IPS-18c (cell line): ENCODE results near the gene ZCCHC3.

Experiments
- H3K4me3 ChIP-seq: 2 replicates; pipeline ENCODE4 v1.7.0; 2013; ENCODE audit warnings: low read depth, mild to moderate bottlenecking, low read length, moderate library complexity; ENCODE audit not compliant: insufficient read depth
- H3K9me3 ChIP-seq: one replicate; pipeline ENCODE4 v1.6.1; 2013; ENCODE audit warnings: mild to moderate bottlenecking, low read length, moderate library complexity; ENCODE audit not compliant: control insufficient read depth, insufficient read depth

Gene ZCCHC3

DNA sequence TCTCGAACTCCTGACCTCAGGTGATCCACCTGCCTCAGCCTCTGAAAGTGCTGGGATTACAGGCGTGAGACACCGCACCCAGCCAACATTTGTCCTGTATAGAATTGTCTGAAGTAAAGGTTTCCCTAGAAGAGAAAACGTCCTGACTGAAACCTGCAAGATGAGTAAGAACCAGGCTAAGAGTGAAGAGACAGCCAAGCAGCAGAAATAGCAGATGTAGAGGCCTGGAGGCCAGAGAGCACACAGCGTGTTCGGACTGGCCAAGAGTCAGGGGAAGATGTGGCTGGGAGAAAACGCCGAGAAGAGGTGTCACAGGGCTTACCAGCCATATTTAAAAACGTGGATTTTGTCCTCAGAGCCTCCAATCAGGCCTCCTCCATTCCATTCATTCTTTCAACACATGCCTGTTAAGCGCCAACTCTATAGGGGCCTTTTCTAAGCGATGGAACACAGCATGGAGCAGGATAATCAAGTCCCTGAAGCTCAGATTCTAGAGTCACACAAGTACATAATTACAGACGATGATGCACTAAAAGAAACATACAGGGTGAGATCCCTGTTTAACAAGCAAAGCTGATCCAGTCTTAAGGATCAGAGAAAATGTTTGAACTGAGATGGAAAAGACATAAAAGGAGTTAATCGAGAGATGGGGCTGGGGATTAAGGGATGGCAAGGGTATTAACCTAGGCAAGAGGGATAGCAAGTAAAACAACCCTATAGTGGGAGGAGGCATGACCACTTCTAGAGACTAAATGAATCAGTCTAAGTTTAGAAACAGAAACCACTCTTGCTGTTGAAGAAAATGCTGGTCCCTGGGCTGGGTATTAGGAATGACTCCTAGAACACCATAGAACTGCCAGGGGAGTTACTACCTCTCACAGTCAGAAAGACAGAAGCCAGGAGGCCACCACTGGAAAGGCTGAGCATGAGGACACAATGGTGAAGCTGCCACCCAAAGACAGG is 4.8 kb downstream of the ZCCHC3 start:
- H3K4me3 ChIP-seq = no peak overlapping the region
- H3K9me3 ChIP-seq = peaks cover 2% of the 10 kb centered on the region

DNA sequence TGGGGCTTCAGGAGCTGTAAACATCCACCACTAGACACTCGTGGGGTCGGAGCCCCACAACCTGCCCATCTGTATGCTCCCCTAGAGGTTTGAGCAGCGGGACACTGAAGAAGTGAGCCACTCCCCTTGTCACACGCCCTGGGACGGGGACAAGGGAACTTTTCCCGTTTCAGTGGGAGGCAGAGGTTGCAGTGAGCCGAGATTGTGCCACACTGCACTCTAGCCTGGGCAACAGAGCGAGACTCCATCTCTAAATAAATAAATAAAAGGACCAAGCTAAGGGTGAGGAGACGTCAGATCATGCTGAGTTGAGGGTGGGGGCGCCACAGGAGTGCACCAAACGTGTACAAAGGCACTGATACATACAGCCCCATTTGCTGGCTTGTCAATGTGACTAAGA is 8.4 kb downstream of the ZCCHC3 start:
- H3K4me3 ChIP-seq = no peak overlapping the region
- H3K9me3 ChIP-seq = no peaks in the 10 kb centered on the region

DNA sequence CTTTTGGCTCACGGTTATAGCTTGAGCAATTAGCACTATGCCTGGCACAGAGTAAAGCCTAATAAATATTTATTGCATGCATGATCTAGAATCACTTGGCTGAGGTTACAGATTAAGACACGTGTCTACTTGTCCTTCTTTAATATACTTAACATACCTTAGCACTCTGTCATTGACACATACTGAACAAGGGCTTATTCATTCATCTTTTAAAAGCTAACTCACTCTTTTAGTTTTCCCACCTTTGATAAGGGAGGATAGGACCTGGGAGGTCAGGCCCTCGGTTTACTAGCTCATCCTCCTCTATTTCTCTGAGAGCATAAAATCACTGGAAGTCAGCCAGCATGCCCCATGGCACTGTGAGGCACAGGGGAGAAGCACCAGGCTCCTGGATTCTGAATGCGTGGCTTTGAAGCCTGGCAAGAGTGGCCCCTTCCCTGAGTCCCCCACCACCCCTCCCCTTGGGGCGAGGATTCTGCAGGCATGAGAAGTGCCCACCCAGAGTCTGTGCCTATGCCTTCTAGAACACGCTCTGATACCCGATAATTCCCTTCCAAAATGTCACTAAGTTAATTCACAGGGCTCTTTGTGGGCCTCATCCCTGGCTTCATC is 11.2 kb downstream of the ZCCHC3 start:
- Histone ChIP-seq H3K4me3 (no peak overlapping the region), H3K9me3 (no peaks in the 10 kb centered on the region)

DNA sequence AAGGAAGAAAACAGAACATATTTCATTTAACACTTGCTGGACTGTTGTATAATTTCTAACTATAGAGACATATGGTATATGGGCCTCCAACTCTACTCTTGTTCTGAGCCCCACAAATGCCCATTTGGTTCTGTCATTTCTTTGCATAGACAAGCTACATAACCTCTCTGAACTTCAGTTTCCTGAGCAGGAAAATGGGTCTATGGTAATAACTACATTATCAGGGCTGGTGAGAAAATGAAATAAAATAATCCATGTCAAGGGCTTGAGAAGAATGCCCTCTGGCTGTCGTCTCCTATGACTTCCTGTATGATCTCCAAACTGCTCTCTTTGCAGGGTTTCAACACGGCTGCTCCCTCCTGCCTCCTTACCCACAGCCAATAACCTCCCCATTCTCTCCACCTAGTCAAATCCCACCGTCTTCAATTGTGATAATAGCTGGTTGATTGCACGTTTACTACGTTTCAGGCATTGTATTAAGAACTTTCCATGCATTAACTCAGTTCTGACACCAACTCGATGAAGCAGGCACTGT is 12.0 kb downstream of the ZCCHC3 start:
- H3K9me3 ChIP-seq = no peaks in the 10 kb centered on the region
- H3K4me3 ChIP-seq = peak overlapping the region; percentile 62

DNA sequence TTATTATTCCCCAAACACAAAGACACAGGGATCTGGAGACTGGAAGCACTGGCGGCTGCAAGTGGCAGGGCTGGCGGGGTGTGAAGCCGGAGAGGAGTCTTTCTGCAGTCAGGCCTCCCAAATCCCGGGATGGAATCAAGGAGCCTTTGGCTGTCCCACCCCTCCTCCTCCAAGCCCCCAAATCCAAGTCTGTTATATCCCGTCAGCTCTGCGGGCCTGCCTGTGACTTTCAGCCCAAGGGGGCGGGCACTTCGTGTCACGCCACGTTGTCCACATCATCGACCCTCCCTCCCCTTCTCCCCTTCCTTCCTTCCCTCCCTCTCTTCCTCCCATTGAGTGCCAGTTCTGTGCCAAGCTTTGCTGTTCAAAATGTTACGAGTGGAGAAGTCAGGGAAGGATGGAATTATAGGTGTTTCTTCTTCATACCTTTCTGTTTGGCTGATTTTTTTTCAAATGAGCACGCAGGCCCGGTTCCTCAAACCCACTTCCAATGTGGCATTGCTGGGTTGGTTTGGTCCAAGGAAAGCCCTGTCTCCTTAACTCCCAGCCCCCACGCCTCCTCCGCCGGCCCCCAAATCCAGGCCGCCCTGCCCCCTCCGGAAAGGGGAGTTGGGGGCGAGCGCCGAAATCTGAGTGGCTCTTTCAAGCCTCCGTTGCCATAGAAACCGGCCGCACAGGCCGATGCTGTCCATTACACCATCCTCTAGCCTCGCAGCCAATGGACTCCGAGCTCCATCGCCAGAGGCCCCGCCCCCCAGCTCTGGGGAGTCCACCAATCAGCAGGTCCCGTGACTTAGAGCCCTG is 12.7 kb downstream of the ZCCHC3 start:
- H3K9me3 ChIP-seq = no peaks in the 10 kb centered on the region
- peak overlapping the region; percentile 62 for H3K4me3 ChIP-seq

DNA sequence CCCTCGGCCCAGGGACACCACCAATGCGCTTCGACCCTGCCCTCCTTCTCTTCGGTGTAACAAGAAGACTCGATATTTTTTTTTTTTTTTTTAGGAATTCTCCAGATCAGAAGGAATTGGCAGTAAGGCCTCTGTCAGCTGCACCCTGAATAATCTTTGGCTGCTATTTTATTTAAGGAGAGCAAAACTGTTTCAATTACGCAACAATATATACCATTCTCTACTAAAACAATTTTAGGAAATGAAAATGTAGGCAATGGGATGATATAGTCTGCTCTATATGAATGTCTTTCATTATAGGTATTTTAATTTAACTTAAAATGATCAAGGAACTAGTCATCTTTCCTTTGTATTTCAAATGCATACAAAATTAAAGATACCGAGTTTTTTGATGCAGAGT is 13.3 kb downstream of the ZCCHC3 start:
- Histone ChIP-seq H3K4me3 (no peak overlapping the region), H3K9me3 (no peaks in the 10 kb centered on the region)

DNA sequence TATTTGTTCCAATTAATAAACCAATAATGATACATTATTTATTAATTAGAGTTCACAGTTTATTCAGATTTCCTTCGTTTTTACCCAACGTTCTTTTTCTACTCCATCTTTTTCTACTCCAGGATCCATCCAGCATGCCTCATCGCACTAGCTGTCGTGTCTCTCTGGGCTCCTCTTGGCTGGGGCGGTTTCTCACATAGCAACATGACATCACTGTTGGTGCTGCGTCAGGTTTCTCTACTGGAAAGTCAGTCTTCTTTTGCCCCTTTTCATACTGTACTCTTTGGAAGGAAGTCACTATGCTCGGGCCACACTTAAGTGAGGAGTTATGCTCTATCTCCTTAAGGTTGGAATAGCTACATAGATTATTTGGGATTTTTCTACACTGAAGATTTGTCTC is 14.2 kb downstream of the ZCCHC3 start:
- Histone ChIP-seq H3K4me3 (no peak overlapping the region), H3K9me3 (no peaks in the 10 kb centered on the region)

DNA sequence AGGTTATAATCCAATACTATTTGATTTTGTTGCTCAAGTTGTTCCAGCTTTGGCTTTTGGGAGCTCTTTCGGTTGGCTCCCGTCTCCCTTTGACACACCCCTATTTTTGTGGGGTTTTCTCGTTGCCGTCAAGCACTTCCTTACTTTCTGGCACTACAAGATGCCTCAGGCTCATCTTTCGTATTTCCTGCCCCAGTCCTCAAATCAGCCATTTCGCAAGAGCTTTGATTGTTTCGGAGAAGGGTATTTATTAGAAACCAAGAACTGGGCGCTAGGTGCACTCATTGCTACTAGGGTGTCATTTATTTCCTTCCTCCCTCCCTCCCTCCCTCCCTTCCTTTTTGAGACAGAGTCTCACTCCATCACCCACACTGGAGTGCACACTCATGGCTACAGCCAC is 14.7 kb downstream of the ZCCHC3 start:
- H3K9me3 ChIP-seq = no peaks in the 10 kb centered on the region

DNA sequence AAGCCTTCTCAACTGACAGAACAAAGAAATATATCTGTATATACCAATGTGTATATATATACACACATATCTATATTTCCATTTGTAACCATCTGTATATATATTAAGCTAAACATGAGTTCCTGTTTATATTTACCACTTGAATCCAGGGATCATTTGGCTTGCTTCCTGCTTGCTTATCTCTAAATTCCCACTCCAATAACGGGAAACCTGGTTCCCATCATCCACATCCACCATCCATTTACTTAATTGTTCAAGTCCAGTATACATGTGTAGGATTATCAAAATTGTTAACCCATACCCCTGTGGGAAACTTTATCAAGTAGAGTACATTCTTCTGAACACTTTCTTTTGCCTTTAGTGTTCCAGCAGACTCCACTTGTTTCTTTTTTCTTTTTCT is 15.5 kb downstream of the ZCCHC3 start:
- no peaks in the 10 kb centered on the region for H3K9me3 ChIP-seq

More for the DNA sequence above, 14.7 kb downstream of the ZCCHC3 start:
- no peak overlapping the region for H3K4me3 ChIP-seq

DNA sequence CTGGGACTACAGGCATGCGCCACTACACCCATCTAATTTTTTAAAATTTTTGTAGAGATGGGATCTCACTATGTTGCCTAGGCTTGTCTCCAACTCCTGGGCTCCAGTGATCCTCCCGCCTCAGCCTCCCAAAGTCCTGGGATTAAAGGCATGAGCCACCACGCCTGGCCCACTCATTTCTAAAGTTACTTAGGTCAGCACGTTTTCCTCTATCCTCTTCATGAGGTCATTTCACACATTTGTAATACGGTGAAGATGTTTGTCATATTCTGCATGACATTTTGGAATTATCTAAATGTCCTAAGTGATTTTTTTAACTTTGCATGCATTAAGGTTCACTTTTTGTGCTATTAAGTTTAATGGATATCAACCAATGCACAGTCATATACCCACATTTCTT is 16.0 kb downstream of the ZCCHC3 start:
- no peaks in the 10 kb centered on the region for H3K9me3 ChIP-seq

More for the DNA sequence above, 15.5 kb downstream of the ZCCHC3 start:
- H3K4me3 ChIP-seq = no peak overlapping the region

DNA sequence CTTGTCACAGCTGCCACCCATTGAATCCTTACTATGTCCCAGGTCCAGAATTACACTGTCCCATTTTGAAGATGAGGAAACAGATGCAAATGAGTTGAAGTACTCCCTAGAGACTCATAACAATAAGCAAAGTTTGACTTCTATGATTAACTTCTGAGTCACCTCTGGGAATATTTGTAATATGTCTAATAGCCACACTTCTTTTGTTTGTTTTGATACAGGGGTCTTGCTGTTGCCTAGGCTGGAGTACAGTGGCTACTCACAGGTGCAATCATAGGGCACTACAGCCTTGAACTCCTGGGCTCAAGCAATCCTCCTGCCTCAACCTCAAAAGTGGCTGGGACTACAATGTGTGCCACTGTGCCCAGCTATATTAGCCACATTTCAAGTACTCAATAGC is 16.6 kb downstream of the ZCCHC3 start:
- no peaks in the 10 kb centered on the region for H3K9me3 ChIP-seq
- H3K4me3 ChIP-seq = no peak overlapping the region

More for the DNA sequence above, 16.0 kb downstream of the ZCCHC3 start:
- H3K4me3 ChIP-seq = no peak overlapping the region

DNA sequence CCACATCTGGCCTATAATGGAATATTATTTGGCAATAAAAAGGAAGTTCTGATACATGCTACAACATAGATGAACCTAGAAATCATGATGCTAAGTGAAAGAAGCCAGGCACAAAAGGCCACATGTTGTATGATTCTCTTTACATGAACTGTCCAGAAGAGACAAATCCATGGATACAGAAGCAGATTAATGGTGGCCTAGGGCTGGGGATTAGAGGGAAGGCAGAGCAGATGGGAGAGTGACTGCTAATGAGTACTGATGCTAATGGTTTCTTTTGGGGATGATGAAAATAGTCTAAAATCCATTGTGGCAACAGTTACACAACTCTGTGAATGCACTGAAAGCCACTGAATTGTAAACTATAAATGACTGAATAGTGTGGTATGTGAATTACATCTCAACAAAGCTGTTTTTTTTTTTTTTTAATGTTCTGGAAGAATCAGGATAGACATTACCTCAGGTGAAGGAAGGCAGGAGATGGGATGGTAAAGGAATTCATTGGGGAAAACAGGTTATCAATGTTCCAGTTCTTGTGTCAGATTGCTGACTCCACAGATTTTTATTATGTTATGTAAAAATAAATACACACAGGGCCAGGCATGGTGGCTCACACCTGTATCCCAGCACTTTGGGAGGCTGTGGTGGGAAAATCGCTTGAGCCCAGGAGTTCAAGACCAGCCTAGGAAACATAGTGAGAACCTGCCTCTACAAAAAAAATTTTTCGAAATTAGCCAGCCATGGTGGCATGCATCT is 19.1 kb downstream of the ZCCHC3 start:
- no peak overlapping the region for H3K4me3 ChIP-seq
- H3K9me3 ChIP-seq = no peaks in the 10 kb centered on the region

DNA sequence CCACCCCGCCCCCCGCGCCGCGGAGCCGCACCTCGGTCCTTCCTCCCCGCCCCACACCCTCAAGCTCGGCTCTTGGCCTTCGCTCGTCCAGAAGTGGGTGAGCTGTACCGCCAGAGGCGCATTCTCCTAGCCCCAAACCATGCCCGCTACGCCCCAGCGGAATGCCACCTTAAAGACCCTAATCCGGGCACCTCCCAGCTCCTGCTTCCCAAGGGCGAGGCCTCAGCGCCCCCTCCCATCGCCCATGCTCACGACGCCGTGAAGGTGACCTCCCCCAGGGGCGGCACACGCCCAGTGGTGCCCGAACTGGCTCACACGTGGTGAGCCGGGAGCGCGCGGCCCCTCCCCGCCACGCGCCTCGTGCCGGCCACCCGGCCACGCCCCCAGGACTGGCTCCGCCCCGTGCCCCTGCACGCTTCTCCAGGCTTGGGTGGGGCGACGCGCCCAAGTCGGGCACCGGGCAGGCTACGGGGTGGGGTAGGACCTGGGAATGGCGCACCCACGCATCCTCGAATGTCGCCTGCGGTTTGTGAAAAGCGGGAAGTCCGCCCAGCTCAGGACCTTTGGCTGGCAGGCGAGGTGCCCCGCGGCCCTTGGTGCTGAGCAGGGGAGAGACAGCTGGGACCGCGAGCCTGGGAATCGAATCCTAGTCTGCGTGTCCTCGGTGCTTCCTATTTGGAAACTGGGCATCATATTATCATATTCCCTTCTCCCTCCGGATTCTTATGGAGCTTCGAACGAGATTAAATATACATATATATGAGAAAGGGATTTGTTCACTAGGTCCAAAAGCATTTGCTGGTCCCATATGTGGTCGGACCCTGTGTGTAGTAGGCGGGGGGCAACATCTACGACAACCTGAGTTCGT is 27.0 kb downstream of the ZCCHC3 start:
- H3K4me3 ChIP-seq = peak overlapping the region; percentile 68
- H3K9me3 ChIP-seq = no peaks in the 10 kb centered on the region

DNA sequence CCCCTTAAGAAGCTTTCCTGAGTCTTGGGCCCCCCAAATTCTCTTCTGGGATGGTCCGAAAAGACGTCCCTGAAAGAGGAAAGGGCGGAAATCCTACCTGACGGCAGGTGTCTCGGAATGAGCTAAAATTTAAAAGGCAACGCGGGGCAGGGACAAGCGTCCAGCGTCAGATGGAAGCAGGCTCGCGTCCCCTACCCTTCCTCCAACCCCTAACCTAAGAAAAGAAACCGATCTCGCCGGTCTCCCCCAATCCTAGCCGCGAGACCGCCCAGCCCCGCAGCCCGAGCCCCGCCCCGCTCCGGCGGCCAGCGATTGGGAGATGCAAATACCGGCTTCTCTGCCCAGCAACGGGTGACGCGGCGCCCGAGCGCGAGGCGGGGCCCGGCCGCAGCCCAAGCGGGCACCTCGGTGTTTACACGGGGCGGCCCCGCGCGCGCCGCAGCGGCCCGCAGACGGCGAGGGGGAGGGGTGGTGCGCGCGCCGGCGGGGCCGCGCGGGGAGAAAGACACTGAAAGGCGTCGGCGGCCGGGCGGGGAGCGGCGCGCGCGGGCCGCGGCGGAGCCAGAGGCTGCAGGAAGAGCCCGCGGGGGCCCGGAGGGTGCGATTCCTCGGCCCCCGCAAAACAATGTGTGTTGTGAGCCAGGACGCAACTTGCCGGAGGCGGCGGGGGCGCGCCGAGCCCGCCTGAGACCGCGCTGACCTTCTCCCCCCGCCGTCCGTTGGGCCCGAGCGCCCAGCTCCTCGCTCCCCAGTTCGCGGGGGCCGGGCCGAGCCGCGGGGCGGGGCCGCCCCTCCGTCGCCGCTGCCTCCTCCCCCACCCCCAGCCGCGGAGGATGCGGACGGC is 27.9 kb downstream of the ZCCHC3 start, which contains the start of gene SOX12:
TSS of gene SOX12 (plus strand) at position 508 of the 844 bp plus-strand sequence. CDS start 373 bp downstream, outside the sequence.
- no peaks in the 10 kb centered on the region for H3K9me3 ChIP-seq

More for the DNA sequence above, 27.9 kb downstream of the ZCCHC3 start, which contains the start of gene SOX12:
- H3K4me3 ChIP-seq = peak within 1 kb of the TSS; percentile 99
